SK-N-SH (cell line): ENCODE measurements around the gene CCDC102A. TPM values are rescaled to one million over a fixed set of nuclear protein-coding genes. Genes with fewer than 3 reads are reported as not detected.

ENCODE experiments used
- CTCF ChIA-PET: fragments of 300-600, 350-600 bp; formaldehyde crosslinking; extraction: SDS; loops from one replicate; lab custom pipeline; 2021; lab: Yijun Ruan, JAX
- POLR2A ChIA-PET: fragments of 350-600 bp; sonication (Branson Sonifier 250); formaldehyde crosslinking; extraction: SDS; loops from one replicate; lab custom pipeline; 2020; ENCODE audit warnings: antibody characterized with exemption, inconsistent platforms; lab: Yijun Ruan, JAX
- DNase-seq: peaks from one replicate; pipeline ENCODE4 v3.0.0; 2012
- H2AFZ ChIP-seq: fragments of 200-600 bp; sonication (generic); 2 replicates; pipeline ENCODE4 v1.8.1; 2016; ENCODE audit warnings: antibody characterized with exemption, mild to moderate bottlenecking, low read depth
- H3F3A ChIP-seq: fragments of 200-600 bp; sonication (generic); replicated peaks from 2 replicates; pipeline ENCODE3; 2016; ENCODE audit warnings: antibody characterized with exemption, mild to moderate bottlenecking; ENCODE audit not compliant: insufficient read depth
- H3K27ac ChIP-seq, 2 experiments: fragments of 200-500 bp in 1 of 2; fragments of 200-600 bp in 1 of 2; sonication (Bioruptor generic) in 1 of 2; sonication (generic), shearing (Covaris generic) in 1 of 2; 2 replicates each; pipeline versions ENCODE4 v1.5.1 to v1.6.1; 2014 to 2016; ENCODE audit warnings: low read depth in 2 of 2, inconsistent platforms in 1 of 2, low read length in 1 of 2, mild to moderate bottlenecking in 1 of 2, mixed read lengths in 1 of 2
- H3K27me3 ChIP-seq: fragments of 200-600 bp; sonication (generic), shearing (Covaris generic); 2 replicates; pipeline ENCODE4 v1.6.1; 2016; ENCODE audit warnings: mixed run types; ENCODE audit not compliant: insufficient read depth
- H3K36me3 ChIP-seq, 2 experiments: fragments of 200-500 bp in 1 of 2; fragments of 200-600 bp in 1 of 2; sonication (Bioruptor generic) in 1 of 2; sonication (generic) in 1 of 2; replicated peaks in 1 of 2; 2 replicates each; pipeline versions ENCODE3 to v1.5.1; 2014 to 2016; ENCODE audit warnings: low read length in 1 of 2, mild to moderate bottlenecking in 1 of 2; ENCODE audit not compliant: insufficient read depth in 2 of 2, control insufficient read depth in 1 of 2
- H3K4me1 ChIP-seq, 2 experiments: fragments of 200-500 bp in 1 of 2; fragments of 200-600 bp in 1 of 2; sonication (Bioruptor generic) in 1 of 2; sonication (generic), shearing (Covaris generic) in 1 of 2; 2 replicates each; pipeline versions ENCODE4 v1.5.1 to v1.6.1; 2014 to 2016; ENCODE audit warnings: low read depth in 1 of 2, low read length in 1 of 2, mixed run types in 1 of 2; ENCODE audit not compliant: insufficient read depth in 2 of 2, control insufficient read depth in 1 of 2
- H3K4me2 ChIP-seq: fragments of 200-600 bp; sonication (generic), shearing (Covaris generic); 2 replicates; pipeline ENCODE4 v1.6.1; 2017; ENCODE audit warnings: mixed run types
- H3K4me3 ChIP-seq, 2 experiments: fragments of 200-500 bp in 1 of 2; fragments of 200-600 bp in 1 of 2; sonication (Bioruptor generic) in 1 of 2; sonication (generic), shearing (Covaris generic) in 1 of 2; 2 replicates each; pipeline versions ENCODE4 v1.5.1 to v1.8.1; 2014 to 2016; ENCODE audit warnings: low read depth in 2 of 2, inconsistent platforms in 1 of 2, low read length in 1 of 2, mild to moderate bottlenecking in 1 of 2, mixed read lengths in 1 of 2, moderate library complexity in 1 of 2
- H3K79me2 ChIP-seq: fragments of 200-600 bp; sonication (generic); 2 replicates; pipeline ENCODE4 v1.8.1; 2017; ENCODE audit warnings: mild to moderate bottlenecking; ENCODE audit not compliant: insufficient read depth
- H3K9ac ChIP-seq: fragments of 200-600 bp; sonication (generic); 2 replicates; pipeline ENCODE4 v1.6.1; 2017; ENCODE audit warnings: mixed run types
- H3K9me2 ChIP-seq: fragments of 200-600 bp; sonication (generic); 2 replicates; pipeline ENCODE4 v1.6.1; 2017; ENCODE audit warnings: mixed run types
- H3K9me3 ChIP-seq: fragments of 200-600 bp; sonication (generic); 2 replicates; pipeline ENCODE4 v1.6.1; 2017; ENCODE audit warnings: mixed run types, mild to moderate bottlenecking, moderate library complexity
- H4K20me1 ChIP-seq: fragments of 200-600 bp; sonication (generic); 2 replicates; pipeline ENCODE4 v1.6.1; 2017; ENCODE audit warnings: mild to moderate bottlenecking, mixed run types; ENCODE audit not compliant: insufficient read depth
- CTCF ChIP-seq: fragments of 200-600 bp; sonication (generic); IDR thresholded peaks from 2 replicates; pipeline ENCODE4 v1.6.1; 2017; ENCODE audit warnings: antibody characterized with exemption, mild to moderate bottlenecking, moderate library complexity
- ELF1 ChIP-seq: IDR thresholded peaks from 2 replicates; pipeline ENCODE4 v1.4.0; 2012
- FOXM1 ChIP-seq: IDR thresholded peaks from 2 replicates; pipeline ENCODE4 v1.4.0; 2012; ENCODE audit warnings: low read depth, mild to moderate bottlenecking
- MEF2A ChIP-seq: IDR thresholded peaks from 2 replicates; pipeline ENCODE4 v1.4.0; 2012; ENCODE audit warnings: low read depth, borderline replicate concordance
- MXI1 ChIP-seq: IDR thresholded peaks from 2 replicates; pipeline ENCODE4 v1.6.1; 2012; ENCODE audit warnings: mild to moderate bottlenecking, low read depth, low read length, improper control_type of control experiment
- NRF1 ChIP-seq: IDR thresholded peaks from 2 replicates; pipeline ENCODE4 v1.6.1; 2012; ENCODE audit warnings: low read depth, mild to moderate bottlenecking, low read length
- PBX3 ChIP-seq: IDR thresholded peaks from 2 replicates; pipeline ENCODE4; 2012
- POLR2AphosphoS5 ChIP-seq: IDR thresholded peaks from 2 replicates; pipeline ENCODE4 v1.6.1; 2012; ENCODE audit warnings: low read depth, low read length
- RAD21 ChIP-seq: IDR thresholded peaks from 2 replicates; pipeline ENCODE4 v1.6.1; 2012; ENCODE audit warnings: mild to moderate bottlenecking, low read length
- REST ChIP-seq: IDR thresholded peaks from 2 replicates; pipeline ENCODE4 v1.6.1; 2012; ENCODE audit warnings: mild to moderate bottlenecking, low read depth, low read length, moderate library complexity
- RXRA ChIP-seq: IDR thresholded peaks from 2 replicates; pipeline ENCODE4 v1.4.0; 2012; ENCODE audit warnings: low read depth, mild to moderate bottlenecking, borderline replicate concordance
- SMC3 ChIP-seq: IDR thresholded peaks from 2 replicates; pipeline ENCODE4 v1.6.1; 2012; ENCODE audit warnings: low read depth, low read length, improper control_type of control experiment
- USF2 ChIP-seq: fragments of 150-350 bp; IDR thresholded peaks from 2 replicates; pipeline ENCODE4 v1.6.1; 2017; ENCODE audit warnings: antibody characterized with exemption, low read length, low read depth, borderline replicate concordance
- WGBS: methylation state at CpG from one replicate; pipeline ENCODE4 v1.1.6; 2017; ENCODE audit warnings: low lambda C conversion rate; 5-methylcytosine and 5-hydroxymethylcytosine counted together
- polyA plus RNA-seq, 3 experiments: library from polyadenylated mRNA; depleted of rRNA; stranded (reverse); fragments of >200 nt; gene quantifications; 2 replicates each; pipeline ENCODE4 v1.2.3, GENCODE V29; 2012
- TF ChIP-seq, protein P1 (sequence below): IDR thresholded peaks from 2 replicates; pipeline ENCODE4 v1.4.0; 2012; ENCODE audit warnings: low read depth, borderline replicate concordance
- TF ChIP-seq, protein P2 (sequence below): fragments of 150-350 bp; IDR thresholded peaks from 2 replicates; pipeline ENCODE4 v1.6.1; 2016; ENCODE audit warnings: mild to moderate bottlenecking, low read depth, low read length
- TF ChIP-seq, protein P3 (sequence below): IDR thresholded peaks from 2 replicates; pipeline ENCODE4 v1.4.0; 2012; ENCODE audit warnings: low read depth
- TF ChIP-seq, protein P4 (sequence below): IDR thresholded peaks from 2 replicates; pipeline ENCODE4 v1.4.0; 2012; ENCODE audit warnings: low read depth, borderline replicate concordance

The CCDC102A gene
- polyA plus RNA-seq, 1 of the 3 experiments (the other 2 are of a cell fraction): 26.2 TPM

GRCh38 chr16:57567691-57568090 lies 31.3 kb upstream of the CCDC102A start:
- POLR2A ChIA-PET: no interaction called here
- Histone ChIP-seq H3K9me3 (no peaks in the 10 kb centered on the region), H3K27ac (no peak overlapping the region), H3K4me2 (no peak overlapping the region), H2AFZ (no peak overlapping the region), H4K20me1 (no peaks in the 10 kb centered on the region), H3K36me3 (no peaks in the 10 kb centered on the region), H3F3A (peaks cover 8% of the 10 kb centered on the region), H3K9ac (no peak overlapping the region), H3K27me3 (no peaks in the 10 kb centered on the region), H3K79me2 (no peaks in the 10 kb centered on the region), H3K9me2 (no peaks in the 10 kb centered on the region), H3K4me3 (no peak overlapping the region), H3K4me1 (no peaks in the 10 kb centered on the region; a peak in 2 of 4 replicates)
- no peak for TF ChIP-seq REST
- TF ChIP-seq, protein P1, sequence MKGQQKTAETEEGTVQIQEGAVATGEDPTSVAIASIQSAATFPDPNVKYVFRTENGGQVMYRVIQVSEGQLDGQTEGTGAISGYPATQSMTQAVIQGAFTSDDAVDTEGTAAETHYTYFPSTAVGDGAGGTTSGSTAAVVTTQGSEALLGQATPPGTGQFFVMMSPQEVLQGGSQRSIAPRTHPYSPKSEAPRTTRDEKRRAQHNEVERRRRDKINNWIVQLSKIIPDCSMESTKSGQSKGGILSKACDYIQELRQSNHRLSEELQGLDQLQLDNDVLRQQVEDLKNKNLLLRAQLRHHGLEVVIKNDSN: no peak
- no peak for TF ChIP-seq USF2
- no peak for TF ChIP-seq ELF1
- TF ChIP-seq, protein P2, sequence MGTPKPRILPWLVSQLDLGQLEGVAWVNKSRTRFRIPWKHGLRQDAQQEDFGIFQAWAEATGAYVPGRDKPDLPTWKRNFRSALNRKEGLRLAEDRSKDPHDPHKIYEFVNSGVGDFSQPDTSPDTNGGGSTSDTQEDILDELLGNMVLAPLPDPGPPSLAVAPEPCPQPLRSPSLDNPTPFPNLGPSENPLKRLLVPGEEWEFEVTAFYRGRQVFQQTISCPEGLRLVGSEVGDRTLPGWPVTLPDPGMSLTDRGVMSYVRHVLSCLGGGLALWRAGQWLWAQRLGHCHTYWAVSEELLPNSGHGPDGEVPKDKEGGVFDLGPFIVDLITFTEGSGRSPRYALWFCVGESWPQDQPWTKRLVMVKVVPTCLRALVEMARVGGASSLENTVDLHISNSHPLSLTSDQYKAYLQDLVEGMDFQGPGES: no peak
- TF ChIP-seq FOXM1: no peak
- TF ChIP-seq PBX3: no peak
- TF ChIP-seq, protein P3, sequence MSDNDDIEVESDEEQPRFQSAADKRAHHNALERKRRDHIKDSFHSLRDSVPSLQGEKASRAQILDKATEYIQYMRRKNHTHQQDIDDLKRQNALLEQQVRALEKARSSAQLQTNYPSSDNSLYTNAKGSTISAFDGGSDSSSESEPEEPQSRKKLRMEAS: no peak
- no peak for TF ChIP-seq MXI1
- no peak for TF ChIP-seq RXRA
- no peak for TF ChIP-seq SMC3
- TF ChIP-seq RAD21: no peak
- no peak for TF ChIP-seq CTCF
- no peak for TF ChIP-seq MEF2A
- TF ChIP-seq, protein P4, sequence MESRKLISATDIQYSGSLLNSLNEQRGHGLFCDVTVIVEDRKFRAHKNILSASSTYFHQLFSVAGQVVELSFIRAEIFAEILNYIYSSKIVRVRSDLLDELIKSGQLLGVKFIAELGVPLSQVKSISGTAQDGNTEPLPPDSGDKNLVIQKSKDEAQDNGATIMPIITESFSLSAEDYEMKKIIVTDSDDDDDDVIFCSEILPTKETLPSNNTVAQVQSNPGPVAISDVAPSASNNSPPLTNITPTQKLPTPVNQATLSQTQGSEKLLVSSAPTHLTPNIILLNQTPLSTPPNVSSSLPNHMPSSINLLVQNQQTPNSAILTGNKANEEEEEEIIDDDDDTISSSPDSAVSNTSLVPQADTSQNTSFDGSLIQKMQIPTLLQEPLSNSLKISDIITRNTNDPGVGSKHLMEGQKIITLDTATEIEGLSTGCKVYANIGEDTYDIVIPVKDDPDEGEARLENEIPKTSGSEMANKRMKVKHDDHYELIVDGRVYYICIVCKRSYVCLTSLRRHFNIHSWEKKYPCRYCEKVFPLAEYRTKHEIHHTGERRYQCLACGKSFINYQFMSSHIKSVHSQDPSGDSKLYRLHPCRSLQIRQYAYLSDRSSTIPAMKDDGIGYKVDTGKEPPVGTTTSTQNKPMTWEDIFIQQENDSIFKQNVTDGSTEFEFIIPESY: no peak
- no peak for TF ChIP-seq NRF1
- TF ChIP-seq POLR2AphosphoS5: no peak
- WGBS: 89% methylated on average over 15 of the region's 18 CpGs
- CTCF ChIA-PET: interaction anchor here (0.7 to 3.0 kb wide), 2 partner anchors 18 to 81 kb away, joined by 4 to 10 read pairs; no protein-coding TSS in a partner anchor
- no peak for DNase-seq
